HG03045 (cell line): ENCODE results near the gene TRIM15.
"Not testable (repeated sequence)": the region's sequence is repeated elsewhere in the genome, so short reads cannot be mapped to it uniquely, and the experiment has no call there.

Experiments
- ATAC-seq: cut with Tn5 transposase; IDR thresholded peaks from one replicate; pipeline ENCODE4 v1.9.1; 2021; ENCODE audit warnings: mild to moderate bottlenecking, moderate library complexity; ENCODE audit not compliant: unreplicated experiment

Gene TRIM15

GRCh38 chr6:30163090-30163917, at the start of gene TRIM15:
TSS of gene TRIM15 (plus strand) at chr6:30163546. CDS start at chr6:30163685, 139 bp downstream.
- no peak for ATAC-seq

GRCh38 chr6:30113841-30114240, 49.5 kb upstream of the TRIM15 start:
- no peak for ATAC-seq

GRCh38 chr6:30116724-30117123, 46.6 kb upstream of the TRIM15 start:
- ATAC-seq: no peak

GRCh38 chr6:30118691-30119090, 44.7 kb upstream of the TRIM15 start:
- ATAC-seq: not testable (repeated sequence)

GRCh38 chr6:30121446-30122366, 41.6 kb upstream of the TRIM15 start:
- ATAC-seq: no peak

- ATAC-seq: no peak
Observed at GRCh38 chr6:30122515-30122914, 40.8 kb upstream of the TRIM15 start.

GRCh38 chr6:30127238-30128093, 35.9 kb upstream of the TRIM15 start:
- no peak for ATAC-seq

- no peak for ATAC-seq
Observed at GRCh38 chr6:30129265-30130178, 33.8 kb upstream of the TRIM15 start.

GRCh38 chr6:30130179-30130679, 33.1 kb upstream of the TRIM15 start:
- no peak for ATAC-seq

- no peak for ATAC-seq
Observed at GRCh38 chr6:30130887-30131862, 32.2 kb upstream of the TRIM15 start.

GRCh38 chr6:30131947-30132497, 31.3 kb upstream of the TRIM15 start:
- no peak for ATAC-seq

GRCh38 chr6:30135147-30135546, 28.2 kb upstream of the TRIM15 start:
- no peak for ATAC-seq

GRCh38 chr6:30135757-30136156, 27.6 kb upstream of the TRIM15 start, which contains the start of gene TRIM40:
TSS of gene TRIM40 (plus strand) at chr6:30136140. CDS start at chr6:30137037, 897 bp downstream.
- ATAC-seq: no peak

- no peak for ATAC-seq
Observed at GRCh38 chr6:30136570-30137286, 26.6 kb upstream of the TRIM15 start.

GRCh38 chr6:30140240-30140639, 23.1 kb upstream of the TRIM15 start:
- ATAC-seq: not testable (repeated sequence)

GRCh38 chr6:30142665-30143064, 20.7 kb upstream of the TRIM15 start:
- no peak for ATAC-seq

GRCh38 chr6:30143780-30144179, 19.6 kb upstream of the TRIM15 start:
- ATAC-seq: no peak
